Endothelial cell of umbilical vein (primary cell): ENCODE measurements around the gene TEX101. TPM values are rescaled to one million over a fixed set of nuclear protein-coding genes. Genes with fewer than 3 reads are reported as not detected.
"Not testable (repeated sequence)": the region's sequence is repeated elsewhere in the genome, so short reads cannot be mapped to it uniquely, and the experiment has no call there.

Experiments
- Bru-seq: library from RNA; stranded (reverse); fragments of 400-500 nt; gene quantifications from one replicate; lab custom pipeline; 2021; lab: Mats Ljungman, UMichigan
- BruChase-seq, 2 experiments: library from RNA; stranded (reverse); fragments of 400-500 nt; gene quantifications; one replicate each; lab custom pipeline; 2021; lab: Mats Ljungman, UMichigan
- BruUV-seq: library from RNA; stranded (reverse); fragments of 400-500 nt; replicated peaks from 2 replicates; lab custom pipeline; 2021; lab: Mats Ljungman, UMichigan
- CTCF ChIA-PET: fragments of 300-600, 350-600 bp; sonication (Branson Sonifier 250); formaldehyde crosslinking; loops from one replicate; lab custom pipeline; 2021; ENCODE audit warnings: antibody characterized with exemption, inconsistent platforms; lab: Charles Lee
- POLR2A ChIA-PET: fragments of 300-600, 350-600 bp; sonication (Branson Sonifier 250); formaldehyde crosslinking; loops from one replicate; lab custom pipeline; 2021; ENCODE audit warnings: antibody characterized with exemption, inconsistent platforms; lab: Charles Lee
- DNase-seq: peaks from one replicate; pipeline ENCODE4 v3.0.0-alpha.2; 2011; ENCODE audit warnings: low read depth, low spot score
- FAIRE-seq: peaks from 2 replicates; lab custom pipeline; 2011; peaks lifted over from hg19 to GRCh38; lab: Jason Lieb, UNC
- H2AFZ ChIP-seq: 2 replicates; pipeline ENCODE4 v1.6.0; 2012; ENCODE audit warnings: low read depth, low read length, control low read depth, inconsistent platforms
- H3K27ac ChIP-seq: 2 replicates; pipeline ENCODE4 v1.5.1; 2011; ENCODE audit warnings: low read depth, mild to moderate bottlenecking, control low read depth, low read length, moderate library complexity; ENCODE audit not compliant: insufficient read depth
- H3K27me3 ChIP-seq, 2 experiments: 2 replicates each; pipeline versions ENCODE4 v1.6.0 to v1.6.1; 2011; ENCODE audit warnings: low read length in 2 of 2, mixed read lengths in 1 of 2; ENCODE audit not compliant: control insufficient read depth in 2 of 2, insufficient read depth in 2 of 2
- H3K36me3 ChIP-seq, 2 experiments: 2 replicates in 1 of 2; 3 replicates in 1 of 2; pipeline ENCODE4 v1.5.1; 2011; ENCODE audit warnings: low read length in 2 of 2, mild to moderate bottlenecking in 1 of 2, moderate library complexity in 1 of 2; ENCODE audit not compliant: control insufficient read depth in 2 of 2, insufficient read depth in 2 of 2; ENCODE audit errors: extremely low read depth in 1 of 2
- H3K4me1 ChIP-seq: 3 replicates; pipeline ENCODE4 v1.5.1; 2011; ENCODE audit warnings: mild to moderate bottlenecking, low read length; ENCODE audit not compliant: control insufficient read depth, insufficient read depth; ENCODE audit errors: extremely low read depth
- H3K4me2 ChIP-seq: 2 replicates; pipeline ENCODE4 v1.6.1; 2011; ENCODE audit warnings: low read length, control low read depth, mixed read lengths; ENCODE audit not compliant: insufficient read depth
- H3K4me3 ChIP-seq, 3 experiments: fragments of 200-600 bp in 1 of 3; sonication (generic), shearing (Covaris generic) in 1 of 3; replicated peaks in 1 of 3; 2 replicates each; pipeline ENCODE4 v1.5.1; 2011 to 2016; ENCODE audit warnings: control low read depth in 3 of 3, low read length in 3 of 3, mild to moderate bottlenecking in 2 of 3, inconsistent platforms in 1 of 3, low read depth in 1 of 3, moderate library complexity in 1 of 3; ENCODE audit not compliant: insufficient read depth in 1 of 3
- H3K79me2 ChIP-seq: 2 replicates; pipeline ENCODE4 v1.6.0; 2012; ENCODE audit warnings: low read length, inconsistent platforms; ENCODE audit not compliant: control insufficient read depth, insufficient read depth
- H3K9ac ChIP-seq: replicated peaks from 2 replicates; pipeline ENCODE3; 2011; ENCODE audit warnings: low read length, control low read depth; ENCODE audit not compliant: insufficient read depth; ENCODE audit errors: extremely low read depth
- H3K9me1 ChIP-seq: replicated peaks from 3 replicates; pipeline ENCODE4 v1.6.0; 2011; ENCODE audit warnings: mild to moderate bottlenecking, low read length; ENCODE audit not compliant: control insufficient read depth, insufficient read depth; ENCODE audit errors: extremely low read depth
- H3K9me3 ChIP-seq: replicated peaks from 2 replicates; pipeline ENCODE4 v1.5.1; 2012; ENCODE audit warnings: low read length, inconsistent platforms; ENCODE audit not compliant: control insufficient read depth, insufficient read depth
- H4K20me1 ChIP-seq: replicated peaks from 2 replicates; pipeline ENCODE3; 2011; ENCODE audit warnings: mild to moderate bottlenecking, low read length; ENCODE audit not compliant: control insufficient read depth, insufficient read depth; ENCODE audit errors: extremely low read depth
- EZH2 ChIP-seq: IDR thresholded peaks from 2 replicates; pipeline ENCODE4 v1.6.1; 2012; ENCODE audit warnings: borderline replicate concordance, low read depth, mild to moderate bottlenecking, moderate library complexity, low read length, inconsistent platforms; ENCODE audit not compliant: severe bottlenecking
- FOS ChIP-seq: IDR thresholded peaks from 2 replicates; pipeline ENCODE4 v1.6.1; 2011; ENCODE audit warnings: mild to moderate bottlenecking, low read length, moderate library complexity, borderline replicate concordance; ENCODE audit not compliant: insufficient read depth
- GATA2 ChIP-seq: IDR thresholded peaks from 2 replicates; pipeline ENCODE4 v1.7.0; 2011; ENCODE audit warnings: low read depth, mild to moderate bottlenecking, moderate library complexity, mixed read lengths, low read length; ENCODE audit not compliant: insufficient read length, insufficient read depth
- JUN ChIP-seq: IDR thresholded peaks from 2 replicates; pipeline ENCODE4 v1.6.1; 2011; ENCODE audit warnings: borderline replicate concordance, low read depth; ENCODE audit not compliant: insufficient read length, insufficient read depth
- MYC ChIP-seq: IDR thresholded peaks from one replicate; pipeline ENCODE4 v1.6.1; 2011; ENCODE audit warnings: mild to moderate bottlenecking, low read depth, low read length
- POLR2A ChIP-seq: IDR thresholded peaks from 2 replicates; pipeline ENCODE4 v1.6.1; 2012; ENCODE audit warnings: low read depth, mild to moderate bottlenecking, control low read depth, low read length
- POLR2AphosphoS5 ChIP-seq: IDR thresholded peaks from 2 replicates; pipeline ENCODE4 v1.6.1; 2012; ENCODE audit warnings: low read depth, mild to moderate bottlenecking, control low read depth, low read length, moderate library complexity; ENCODE audit not compliant: insufficient read depth
- dilution Hi-C: fragments of 300-500 bp; cut with MboI; formaldehyde crosslinking; loops from one replicate; pipeline ENCODE4 v1.15.0; 2019; ENCODE audit warnings: low sequenced_read_pairs; ENCODE audit not compliant: extremely low pct_ligation_motif_present
- intact Hi-C: fragments of 100-400 bp; cut with micrococcal nuclease; formaldehyde crosslinking; loops from one replicate; pipeline ENCODE4 v1.10.0; 2022
- long read RNA-seq: library from polyadenylated mRNA; stranded (forward); transcript quantifications from one replicate; pipeline ENCODE4 v2.0.0, GENCODE V29; 2021
- polyA minus RNA-seq, 3 experiments: library from RNA; depleted of rRNA, polyadenylated mRNA; stranded (reverse); fragments of >200 nt; gene quantifications; 1 replicate in 1 of 3; 2 replicates in 2 of 3; pipeline ENCODE4 v1.2.3, GENCODE V29; 2011
- polyA plus RNA-seq, 4 experiments: library from polyadenylated mRNA; depleted of rRNA in 3 of 4; stranded (reverse) in 3 of 4; unstranded in 1 of 4; fragments of >200 nt; gene quantifications; 2 replicates each; pipeline versions ENCODE4 v1.2.1 to v1.2.3, GENCODE V29; 2011 to 2012; ENCODE audit warnings: missing spikeins in 1 of 4
- total RNA-seq: library from RNA; stranded (reverse); gene quantifications from 2 replicates; pipeline ENCODE4 v1.2.3, GENCODE V29; 2021
- TF ChIP-seq, protein P1 (sequence below), 2 donors: IDR thresholded peaks; 1 replicate in 1 of 2; 2 replicates in 1 of 2; pipeline ENCODE4 v1.5.1; 2011; ENCODE audit warnings: low read length in 2 of 2, mild to moderate bottlenecking in 2 of 2, moderate library complexity in 2 of 2, control low read depth in 1 of 2, inconsistent platforms in 1 of 2, low read depth in 1 of 2; ENCODE audit not compliant: insufficient read depth in 1 of 2; ENCODE audit errors: extremely low read depth in 1 of 2
- TF ChIP-seq, protein P2 (sequence below): IDR thresholded peaks from 2 replicates; pipeline ENCODE4 v1.6.1; 2011; ENCODE audit not compliant: insufficient read depth, insufficient read length

Gene TEX101, protein sequence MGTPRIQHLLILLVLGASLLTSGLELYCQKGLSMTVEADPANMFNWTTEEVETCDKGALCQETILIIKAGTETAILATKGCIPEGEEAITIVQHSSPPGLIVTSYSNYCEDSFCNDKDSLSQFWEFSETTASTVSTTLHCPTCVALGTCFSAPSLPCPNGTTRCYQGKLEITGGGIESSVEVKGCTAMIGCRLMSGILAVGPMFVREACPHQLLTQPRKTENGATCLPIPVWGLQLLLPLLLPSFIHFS
- total RNA-seq = not detected in 2 replicates
- polyA plus RNA-seq = not detected in 2 replicates
- polyA plus RNA-seq (2011; cell fraction: cytosol; rRNA removed) = not detected in 2 replicates
- not detected in 2 replicates for polyA plus RNA-seq (2011; cell fraction: nucleus; rRNA removed)
- polyA plus RNA-seq (2012) = not detected in 2 replicates
- polyA minus RNA-seq = not detected in 2 replicates
- polyA minus RNA-seq (2011; cell fraction: cytosol; rRNA and poly(A)+ RNA removed) = not detected
- polyA minus RNA-seq (2011; cell fraction: nucleus; rRNA and poly(A)+ RNA removed) = not detected in 2 replicates
- not detected for Bru-seq, nascent RNA
- BruChase-seq, experiment 1, labeled RNA remaining after a 6-hour chase = not detected
- BruChase-seq, experiment 2, labeled RNA remaining after a 2-hour chase = not detected
- long read RNA-seq = 0 reads

DNA sequence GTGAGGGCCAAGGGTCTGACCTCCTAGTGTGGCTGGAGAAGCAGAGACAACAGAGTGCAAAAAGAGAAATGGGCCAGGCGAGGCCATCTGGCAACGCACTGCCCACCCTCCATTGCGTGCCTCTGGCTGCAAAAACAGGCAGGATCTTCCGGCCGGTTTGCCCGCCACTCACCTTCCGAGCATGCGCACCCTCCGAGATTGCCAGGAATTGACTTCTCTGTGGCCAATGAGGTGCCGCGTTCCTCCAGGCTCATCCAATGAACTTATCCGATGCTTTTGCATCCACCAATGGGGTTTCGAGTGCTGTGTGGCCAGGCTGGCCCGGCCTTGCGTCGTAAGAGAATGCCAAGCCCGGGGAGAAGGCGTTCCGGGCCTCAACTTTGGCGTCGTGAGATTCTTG lies at the start of gene TEX101:
Gene TEX101, plus strand, starts transcription at position 337 of the 400 bp plus-strand sequence. CDS start 1,030 bp downstream, outside the sequence.
- H3K4me3 ChIP-seq = no peak within 1 kb of the TSS
- CTCF ChIA-PET = no interaction called here

DNA sequence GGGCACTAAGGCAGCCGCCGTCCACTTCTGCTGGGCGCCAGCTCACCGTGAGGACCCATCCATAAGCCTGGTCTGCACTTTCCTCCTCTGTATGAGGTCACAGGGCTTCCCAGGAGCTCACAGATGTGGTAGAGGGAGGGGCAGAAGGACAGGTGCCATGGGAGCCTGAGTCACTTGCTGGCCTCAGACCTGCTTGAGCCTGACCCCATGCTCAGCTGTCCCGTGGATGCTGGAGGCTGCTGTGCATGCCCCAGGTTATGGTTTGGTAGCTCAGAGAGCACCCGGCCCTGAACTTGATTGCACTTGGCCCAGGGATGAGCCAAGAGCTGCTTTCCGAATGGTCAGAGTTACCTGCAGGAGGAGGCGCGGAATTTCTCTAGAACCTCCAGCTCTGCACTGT lies 49.0 kb upstream of the TEX101 start:
- CTCF ChIA-PET, H2AFZ ChIP-seq, H3K4me3 ChIP-seq, H3K4me1 ChIP-seq, dilution Hi-C loops, H3K36me3 ChIP-seq, BruUV-seq, POLR2A ChIA-PET, H3K27me3 ChIP-seq, H3K27ac ChIP-seq, DNase-seq, H3K9me1 ChIP-seq, H3K9ac ChIP-seq, intact Hi-C loops, H3K79me2 ChIP-seq, H3K9me3 ChIP-seq, H3K4me2 ChIP-seq, H4K20me1 ChIP-seq, FAIRE-seq: not testable (repeated sequence)

More for the DNA sequence above, at the start of gene TEX101:
- Histone ChIP-seq H3K9me1 (no peaks in the 10 kb centered on the region), H3K4me1 (no peaks in the 10 kb centered on the region), H2AFZ (no peak within 1 kb of the TSS), H4K20me1 (no peaks in the 10 kb centered on the region), H3K27ac (no peak within 1 kb of the TSS), H3K36me3 (no peaks in the 10 kb centered on the region), H3K9ac (no peak within 1 kb of the TSS), H3K79me2 (no peaks in the 10 kb centered on the region), H3K27me3 (no peaks in the 10 kb centered on the region), H3K4me2 (no peak within 1 kb of the TSS), H3K9me3 (no peaks in the 10 kb centered on the region)
- FAIRE-seq (no peak), DNase-seq (no peak)
- intact Hi-C loops (no loop called here), dilution Hi-C loops (no loop called here)
- BruUV-seq = no TSS peak
- no peak for TF ChIP-seq JUN
- TF ChIP-seq, protein P1, sequence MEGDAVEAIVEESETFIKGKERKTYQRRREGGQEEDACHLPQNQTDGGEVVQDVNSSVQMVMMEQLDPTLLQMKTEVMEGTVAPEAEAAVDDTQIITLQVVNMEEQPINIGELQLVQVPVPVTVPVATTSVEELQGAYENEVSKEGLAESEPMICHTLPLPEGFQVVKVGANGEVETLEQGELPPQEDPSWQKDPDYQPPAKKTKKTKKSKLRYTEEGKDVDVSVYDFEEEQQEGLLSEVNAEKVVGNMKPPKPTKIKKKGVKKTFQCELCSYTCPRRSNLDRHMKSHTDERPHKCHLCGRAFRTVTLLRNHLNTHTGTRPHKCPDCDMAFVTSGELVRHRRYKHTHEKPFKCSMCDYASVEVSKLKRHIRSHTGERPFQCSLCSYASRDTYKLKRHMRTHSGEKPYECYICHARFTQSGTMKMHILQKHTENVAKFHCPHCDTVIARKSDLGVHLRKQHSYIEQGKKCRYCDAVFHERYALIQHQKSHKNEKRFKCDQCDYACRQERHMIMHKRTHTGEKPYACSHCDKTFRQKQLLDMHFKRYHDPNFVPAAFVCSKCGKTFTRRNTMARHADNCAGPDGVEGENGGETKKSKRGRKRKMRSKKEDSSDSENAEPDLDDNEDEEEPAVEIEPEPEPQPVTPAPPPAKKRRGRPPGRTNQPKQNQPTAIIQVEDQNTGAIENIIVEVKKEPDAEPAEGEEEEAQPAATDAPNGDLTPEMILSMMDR (IDR thresholded peaks at IDR 0.05; ENCODE audit: extremely low read depth in 1 of 2, insufficient read depth in 1 of 2, low read depth in 1 of 2, low read length in 2 of 2) = no peak
- no peak for TF ChIP-seq POLR2A
- TF ChIP-seq MYC = no peak
- TF ChIP-seq, protein P2, sequence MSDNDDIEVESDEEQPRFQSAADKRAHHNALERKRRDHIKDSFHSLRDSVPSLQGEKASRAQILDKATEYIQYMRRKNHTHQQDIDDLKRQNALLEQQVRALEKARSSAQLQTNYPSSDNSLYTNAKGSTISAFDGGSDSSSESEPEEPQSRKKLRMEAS = no peak
- TF ChIP-seq EZH2 = no peak
- TF ChIP-seq FOS = no peak
- no peak for TF ChIP-seq GATA2
- no peak for TF ChIP-seq POLR2AphosphoS5
- POLR2A ChIA-PET = no interaction called here
